NCI-H748 (cell line): Measurements from ENCODE around the gene GRIN1.

Experiments used
- DNase-seq: peaks from one replicate; lab custom pipeline; 2025; ENCODE audit not compliant: unreplicated experiment; lab: John Stamatoyannopoulos, UW

GRIN1 gene

GRCh38 chr9:137213160-137214060 lies 74.5 kb downstream of the GRIN1 start:
- DNase-seq, result no peak

- no peak for DNase-seq
Measured at GRCh38 chr9:137214620-137215019, 75.7 kb downstream of the GRIN1 start.

DNA sequence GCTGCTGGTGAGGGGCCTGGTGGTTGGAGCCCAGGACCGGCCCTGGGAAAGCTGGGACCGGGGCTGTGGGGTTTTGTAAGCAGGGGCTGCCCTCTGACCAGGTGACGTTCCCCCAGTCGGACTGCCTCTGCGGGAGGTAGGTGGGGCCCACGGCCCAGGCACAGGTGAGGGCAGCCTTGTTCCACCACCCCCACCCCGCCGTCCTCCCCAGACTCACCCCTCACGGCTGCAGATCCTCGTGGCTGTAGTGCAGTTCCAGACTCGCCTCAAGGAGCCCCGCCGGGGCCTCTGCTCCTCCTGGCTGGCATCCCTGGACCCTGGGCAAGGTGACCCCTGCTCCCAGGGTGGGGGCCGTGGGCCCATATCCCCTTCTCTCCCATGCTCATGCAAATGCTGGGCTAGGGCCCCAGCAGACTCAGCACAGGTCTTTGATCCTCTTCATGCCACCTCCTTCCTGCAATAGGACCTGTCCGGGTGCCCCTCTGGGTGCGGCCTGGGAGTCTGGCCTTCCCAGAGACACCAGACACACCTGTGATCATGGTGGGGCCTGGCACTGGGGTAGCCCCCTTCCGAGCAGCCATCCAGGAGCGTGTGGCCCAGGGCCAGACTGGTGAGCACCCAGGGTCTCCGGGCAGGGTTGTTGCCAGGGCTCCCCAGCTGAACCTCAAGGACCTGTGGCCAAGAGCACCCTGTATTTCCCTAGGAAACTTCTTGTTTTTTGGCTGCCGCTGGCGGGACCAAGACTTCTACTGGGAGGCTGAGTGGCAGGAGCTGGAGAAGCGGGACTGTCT lies 76.4 kb downstream of the GRIN1 start:
- no peak for DNase-seq

- DNase-seq, result no peak
Measured at GRCh38 chr9:137216188-137216965, 77.4 kb downstream of the GRIN1 start.

DNA sequence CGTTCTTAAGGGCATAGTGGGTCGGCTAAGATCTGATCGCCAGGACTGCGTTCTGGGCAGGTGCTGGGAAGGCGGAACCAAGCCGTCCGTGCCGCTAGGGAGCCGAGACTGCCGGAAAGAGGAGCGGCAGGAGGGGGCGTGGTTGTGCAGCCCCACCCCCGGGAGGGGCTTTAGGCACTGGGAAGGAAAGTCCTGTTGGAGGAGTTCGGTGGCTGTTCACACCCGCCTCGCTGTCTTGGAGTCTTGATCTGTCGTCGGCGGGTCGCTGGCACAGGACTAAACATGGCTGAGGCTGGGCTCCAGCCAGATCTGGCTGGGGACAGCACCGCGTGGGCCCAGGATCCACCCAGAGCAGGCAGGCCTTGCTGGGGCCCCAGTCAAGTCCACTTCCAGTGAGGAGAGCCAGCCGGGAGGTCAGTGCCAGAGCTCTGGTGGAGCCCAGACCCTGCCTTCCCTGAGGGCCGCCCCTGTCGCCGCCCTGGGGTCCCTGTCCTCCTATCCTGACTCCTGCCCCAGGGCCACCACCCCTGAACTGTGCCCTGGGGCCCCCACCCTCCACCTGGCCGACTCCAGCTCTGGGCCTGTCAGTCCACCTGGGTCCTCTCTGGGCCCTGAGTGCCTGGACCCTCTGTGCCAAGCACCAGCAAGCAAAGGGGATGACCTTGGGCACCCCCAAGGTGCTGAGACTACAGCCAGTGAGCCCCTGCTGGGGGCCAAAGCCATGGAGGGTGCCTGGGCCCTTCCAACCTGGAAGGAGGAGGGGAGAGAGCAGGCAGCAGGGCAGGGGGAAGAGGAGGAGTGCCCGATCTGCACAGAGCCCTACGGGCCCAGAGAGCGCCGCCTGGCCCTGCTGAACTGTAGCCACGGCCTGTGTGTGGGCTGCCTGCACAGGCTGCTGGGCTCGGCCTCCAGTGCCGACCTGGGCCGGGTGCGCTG lies 78.6 kb downstream of the GRIN1 start:
- peak; percentile 45 for DNase-seq

DNA sequence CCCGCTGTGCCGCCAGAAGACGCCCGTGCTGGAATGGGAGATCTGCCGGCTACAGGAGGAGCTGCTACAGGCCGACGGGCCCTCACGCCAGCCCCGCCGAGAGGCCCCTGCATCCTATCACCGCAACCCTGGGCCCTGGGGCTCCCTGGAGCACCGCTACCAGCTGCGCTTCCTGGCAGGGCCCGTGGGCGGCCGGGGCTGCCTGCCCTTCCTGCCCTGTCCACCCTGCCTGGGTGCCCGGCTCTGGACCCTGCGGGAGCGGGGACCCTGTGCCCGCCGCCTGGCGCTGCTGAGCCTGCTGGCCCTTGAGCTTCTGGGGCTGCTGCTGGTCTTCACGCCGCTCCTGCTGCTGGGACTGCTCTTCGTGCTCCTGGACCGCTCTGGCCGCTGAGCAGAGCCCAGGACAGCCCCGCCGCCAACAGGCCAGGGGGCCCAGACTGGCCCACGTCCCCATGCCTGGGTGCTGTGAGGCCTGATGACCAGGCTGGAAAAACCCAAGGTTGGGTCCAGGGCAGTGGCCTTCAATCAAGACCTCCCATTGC lies 79.3 kb downstream of the GRIN1 start:
- no peak for DNase-seq
